Epithelial cell of proximal tubule (primary cell): ENCODE results near the gene NUAK1. TPM values are rescaled to one million over a fixed set of nuclear protein-coding genes. Genes with fewer than 3 reads are reported as not detected.

Experiments used
- DNase-seq: peaks from one replicate; pipeline ENCODE4 v3.0.0-alpha.2; 2011; ENCODE audit warnings: low read depth
- H3K4me3 ChIP-seq: 2 replicates; pipeline ENCODE4 v1.5.1; 2011; ENCODE audit warnings: low read depth, mild to moderate bottlenecking, low read length
- CTCF ChIP-seq: conservative IDR thresholded peaks from 2 replicates; pipeline ENCODE4 v1.5.1; 2012; ENCODE audit warnings: low read depth, mild to moderate bottlenecking, low read length
- total RNA-seq: library from RNA; depleted of rRNA; stranded (reverse); fragments of >200 nt; gene quantifications from 2 replicates; pipeline ENCODE4 v1.2.3, GENCODE V29; 2015

NUAK1 gene
- total RNA-seq, 1 donor from 2014 or later: 34.5 TPM

DNA sequence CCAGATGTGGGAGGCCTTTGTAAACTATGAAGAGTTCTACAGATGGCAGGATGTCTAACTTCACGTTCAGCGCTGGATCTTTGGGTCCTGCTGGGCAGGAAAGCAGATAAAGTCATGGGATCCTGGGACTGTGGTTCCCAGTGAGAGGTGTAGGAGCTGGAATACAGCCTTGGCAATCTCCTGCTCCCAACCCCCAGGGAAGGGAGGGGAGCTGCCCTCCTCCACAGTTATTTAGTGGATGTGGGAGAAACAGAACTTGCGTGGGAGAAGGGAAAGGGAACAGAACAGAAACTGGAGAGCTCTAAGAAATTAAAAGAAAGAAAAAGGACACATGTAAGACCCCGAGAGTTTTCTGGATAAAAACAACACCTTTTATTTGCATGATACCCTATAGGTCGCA is 37.0 kb downstream of the NUAK1 start:
- no peak for DNase-seq
- no peak overlapping the region for H3K4me3 ChIP-seq
- TF ChIP-seq CTCF: no peak

GRCh38 chr12:106098691-106099200 is 40.0 kb downstream of the NUAK1 start:
- TF ChIP-seq CTCF: no peak
- DNase-seq: no peak
- no peak overlapping the region for H3K4me3 ChIP-seq

GRCh38 chr12:106097011-106097410 is 41.7 kb downstream of the NUAK1 start:
- no peak for DNase-seq
- no peak for TF ChIP-seq CTCF
- no peak overlapping the region for H3K4me3 ChIP-seq

DNA sequence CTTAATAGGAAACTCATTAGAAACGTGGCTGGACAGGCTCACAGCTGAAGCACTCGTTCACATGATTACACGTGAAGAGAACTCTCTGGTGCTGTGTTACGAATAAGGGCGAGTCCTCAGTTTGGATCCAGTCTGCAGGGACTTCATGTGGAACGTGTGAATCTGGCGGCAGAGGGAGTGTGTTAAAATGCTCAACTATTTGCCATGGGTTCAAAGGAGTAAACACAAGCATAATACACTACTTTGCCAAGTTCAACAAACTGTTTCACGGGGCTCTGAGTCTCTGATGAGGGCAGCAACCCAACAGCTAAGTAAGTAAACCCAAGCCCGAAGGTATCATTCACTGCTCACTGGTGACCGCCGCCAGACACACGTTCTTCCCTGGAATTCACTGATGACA is 42.4 kb downstream of the NUAK1 start:
- TF ChIP-seq CTCF: no peak
- H3K4me3 ChIP-seq: no peak overlapping the region
- peak; percentile 70 for DNase-seq

DNA sequence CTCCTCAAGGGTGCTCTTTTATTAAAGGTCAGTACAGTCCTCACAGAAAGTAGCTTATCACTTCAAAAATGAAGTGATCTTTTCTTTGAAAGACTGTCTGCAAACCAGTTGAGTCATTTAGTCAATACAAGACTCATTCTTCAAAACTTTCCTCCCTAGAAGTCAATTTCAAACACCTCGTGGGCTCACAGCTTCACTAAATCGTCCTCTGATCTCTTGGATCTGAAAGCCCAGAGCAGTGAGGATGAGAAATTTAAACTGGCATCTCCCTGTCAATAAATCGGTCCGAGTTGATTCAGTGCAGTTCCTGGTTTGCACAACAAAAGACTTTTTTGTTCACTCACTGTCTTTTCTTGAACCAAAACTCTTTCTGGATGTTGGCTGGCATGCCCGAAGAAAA is 44.5 kb downstream of the NUAK1 start:
- no peak for TF ChIP-seq CTCF
- H3K4me3 ChIP-seq: no peak overlapping the region
- no peak for DNase-seq

DNA sequence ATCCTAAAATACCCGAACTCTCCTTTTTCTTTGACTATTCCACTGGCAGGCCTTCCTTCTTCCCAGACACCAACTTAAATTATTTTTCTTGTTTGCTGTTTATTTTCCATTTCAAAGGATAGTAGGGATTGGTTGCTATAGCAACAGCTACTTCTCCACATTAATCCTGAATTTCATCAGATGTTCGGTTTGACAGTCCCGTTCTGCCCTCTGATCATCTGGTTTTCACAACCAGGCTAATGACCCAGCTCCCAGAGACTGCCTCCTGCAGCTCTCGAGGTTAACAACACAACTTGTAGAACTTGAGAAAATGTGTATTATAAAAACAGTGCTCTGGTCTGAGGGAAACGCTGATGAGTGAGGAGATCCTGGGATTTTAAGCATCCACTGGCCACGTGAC is 45.5 kb downstream of the NUAK1 start:
- TF ChIP-seq CTCF: no peak
- no peak overlapping the region for H3K4me3 ChIP-seq
- no peak for DNase-seq

DNA sequence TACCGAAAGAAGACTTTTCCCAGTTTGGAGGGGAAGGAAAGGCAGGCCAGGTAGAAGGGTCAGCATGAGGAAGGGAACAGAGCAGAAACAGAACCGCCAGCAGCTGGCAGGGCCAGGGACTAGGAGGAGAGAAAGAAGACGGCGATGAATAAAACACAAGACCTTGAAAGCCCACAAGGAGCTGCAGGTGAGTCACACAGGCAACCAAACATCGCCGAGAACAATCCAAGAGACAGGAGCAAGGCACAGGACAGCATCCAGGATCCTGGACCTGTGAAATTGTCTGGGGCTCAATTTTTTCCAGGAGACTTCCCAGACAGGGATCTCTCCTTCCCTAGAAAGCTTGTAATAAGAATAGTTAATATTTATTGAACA is 47.3 kb downstream of the NUAK1 start:
- no peak overlapping the region for H3K4me3 ChIP-seq
- DNase-seq: no peak
- no peak for TF ChIP-seq CTCF
